H9 (cell line): Measurements from ENCODE around the gene RPL18. TPM values are rescaled to one million over a fixed set of nuclear protein-coding genes. Genes with fewer than 3 reads are reported as not detected.
A peak's percentile ranks its signal among the peaks of the same experiment; 100 is the strongest.

Experiments
- DNase-seq: peaks from one replicate; pipeline ENCODE4 v3.0.0-alpha.2; 2017
- H2AFZ ChIP-seq: one replicate; pipeline ENCODE4 v1.6.1; 2013; ENCODE audit warnings: mild to moderate bottlenecking, low read length, control low read depth, moderate library complexity
- H2AK5ac ChIP-seq: 2 replicates; pipeline ENCODE4 v1.6.1; 2013; ENCODE audit warnings: low read length, control low read depth, mixed read lengths; ENCODE audit not compliant: insufficient read length
- H2BK120ac ChIP-seq: one replicate; pipeline ENCODE4 v1.6.1; 2013; ENCODE audit warnings: low read depth, mild to moderate bottlenecking, low read length, control low read depth, inconsistent platforms; ENCODE audit not compliant: poor library complexity, severe bottlenecking
- H2BK12ac ChIP-seq: 2 replicates; pipeline ENCODE4 v1.6.1; 2013; ENCODE audit warnings: low read length, control low read depth, mixed read lengths, low read depth; ENCODE audit not compliant: insufficient read length
- H2BK15ac ChIP-seq: 2 replicates; pipeline ENCODE4 v1.6.1; 2013; ENCODE audit warnings: low read depth, low read length, control low read depth
- H2BK20ac ChIP-seq: one replicate; pipeline ENCODE4 v1.6.1; 2013; ENCODE audit warnings: low read depth, mild to moderate bottlenecking, low read length, control low read depth, inconsistent platforms; ENCODE audit not compliant: poor library complexity, severe bottlenecking
- H2BK5ac ChIP-seq: 2 replicates; pipeline ENCODE4 v1.6.1; 2013; ENCODE audit warnings: low read length, control low read depth, mixed read lengths; ENCODE audit not compliant: insufficient read length
- H3K14ac ChIP-seq: 2 replicates; pipeline ENCODE4 v1.6.1; 2013; ENCODE audit warnings: low read length, control low read depth; ENCODE audit not compliant: insufficient read depth
- H3K18ac ChIP-seq: 2 replicates; pipeline ENCODE4 v1.6.1; 2013; ENCODE audit warnings: low read depth, mild to moderate bottlenecking, mixed read lengths, low read length, control low read depth; ENCODE audit not compliant: insufficient read length
- H3K23ac ChIP-seq: 2 replicates; pipeline ENCODE4 v1.6.1; 2013; ENCODE audit warnings: low read length, control low read depth, mixed read lengths, low read depth; ENCODE audit not compliant: insufficient read length
- H3K23me2 ChIP-seq: 2 replicates; pipeline ENCODE4 v1.6.1; 2013; ENCODE audit warnings: low read depth, mild to moderate bottlenecking, mixed read lengths, low read length, control low read depth; ENCODE audit not compliant: insufficient read length, poor library complexity, severe bottlenecking
- H3K27ac ChIP-seq: 2 replicates; pipeline ENCODE4 v1.5.1; 2013; ENCODE audit warnings: low read length, control low read depth, mixed read lengths, low read depth; ENCODE audit not compliant: insufficient read length
- H3K27me3 ChIP-seq: 2 replicates; pipeline ENCODE4 v1.6.1; 2013; ENCODE audit warnings: low read length, control low read depth, inconsistent platforms; ENCODE audit not compliant: insufficient read depth
- H3K4ac ChIP-seq: 2 replicates; pipeline ENCODE4 v1.6.1; 2013; ENCODE audit warnings: low read depth, mild to moderate bottlenecking, control low read depth, inconsistent platforms, low read length, moderate library complexity
- H3K4me1 ChIP-seq: 2 replicates; pipeline ENCODE4 v1.6.1; 2013; ENCODE audit warnings: low read length, control low read depth, inconsistent platforms; ENCODE audit not compliant: insufficient read depth
- H3K4me2 ChIP-seq: 2 replicates; pipeline ENCODE4 v1.6.1; 2013; ENCODE audit warnings: low read length, control low read depth, mixed read lengths; ENCODE audit not compliant: insufficient read length, insufficient read depth
- H3K56ac ChIP-seq: 2 replicates; pipeline ENCODE4 v1.6.1; 2013; ENCODE audit warnings: low read depth, mild to moderate bottlenecking, mixed read lengths, low read length, control low read depth; ENCODE audit not compliant: insufficient read length
- H3K79me1 ChIP-seq: 2 replicates; pipeline ENCODE4 v1.6.1; 2013; ENCODE audit warnings: low read depth, mild to moderate bottlenecking, moderate library complexity, low read length, control low read depth, inconsistent platforms; ENCODE audit not compliant: insufficient read depth, poor library complexity, severe bottlenecking
- H3K79me2 ChIP-seq: 2 replicates; pipeline ENCODE4 v1.6.1; 2013; ENCODE audit warnings: low read length, control low read depth, inconsistent platforms; ENCODE audit not compliant: insufficient read depth
- H3K9ac ChIP-seq: 2 replicates; pipeline ENCODE4 v1.6.1; 2013; ENCODE audit warnings: low read length, control low read depth, mixed read lengths; ENCODE audit not compliant: insufficient read length; ENCODE audit errors: extremely low read depth
- H3K9me3 ChIP-seq: one replicate; pipeline ENCODE4 v1.6.1; 2013; ENCODE audit warnings: low read depth, low read length, inconsistent platforms; ENCODE audit not compliant: control insufficient read depth
- H3T11ph ChIP-seq: one replicate; pipeline ENCODE4 v1.6.1; 2013; ENCODE audit warnings: mild to moderate bottlenecking, low read length, control low read depth, inconsistent platforms
- H4K20me1 ChIP-seq: one replicate; pipeline ENCODE4 v1.6.1; 2013; ENCODE audit not compliant: control insufficient read depth, insufficient read length, insufficient read depth
- H4K5ac ChIP-seq: 2 replicates; pipeline ENCODE4 v1.6.1; 2013; ENCODE audit warnings: low read depth, mild to moderate bottlenecking, mixed read lengths, low read length, control low read depth; ENCODE audit not compliant: insufficient read length
- H4K8ac ChIP-seq: replicated peaks from 2 replicates; pipeline ENCODE4 v1.6.1; 2013; ENCODE audit warnings: low read length, control low read depth, mixed read lengths, low read depth; ENCODE audit not compliant: insufficient read length
- H4K91ac ChIP-seq: 2 replicates; pipeline ENCODE4 v1.6.1; 2013; ENCODE audit warnings: low read depth, mild to moderate bottlenecking, moderate library complexity, mixed read lengths, low read length, control low read depth; ENCODE audit not compliant: insufficient read length
- H3K27ac Mint-ChIP-seq, 3 experiments: 2 replicates in 2 of 3; 3 replicates in 1 of 3; pipeline ENCODE4 v1.8.0; 2020 to 2021; ENCODE audit warnings: mixed read lengths in 3 of 3, mild to moderate bottlenecking in 1 of 3, moderate library complexity in 1 of 3
- H3K27me3 Mint-ChIP-seq: 2 replicates; pipeline ENCODE4 v1.8.0; 2021; ENCODE audit warnings: low read depth, mild to moderate bottlenecking, moderate library complexity, mixed read lengths
- H3K36me3 Mint-ChIP-seq, 3 experiments: 2 replicates in 2 of 3; 3 replicates in 1 of 3; pipeline ENCODE4 v1.8.0; 2020 to 2021; ENCODE audit warnings: low read depth in 3 of 3, mixed read lengths in 3 of 3; ENCODE audit not compliant: insufficient read depth in 1 of 3
- H3K4me1 Mint-ChIP-seq, 2 experiments: 2 replicates each; pipeline ENCODE4 v1.8.0; 2020; ENCODE audit warnings: mixed read lengths in 2 of 2
- H3K4me3 Mint-ChIP-seq, 2 experiments: 2 replicates in 1 of 2; 3 replicates in 1 of 2; pipeline ENCODE4 v1.8.0; 2020 to 2021; ENCODE audit warnings: mild to moderate bottlenecking in 2 of 2, mixed read lengths in 2 of 2, moderate library complexity in 1 of 2
- H3K9me3 Mint-ChIP-seq, 2 experiments: 2 replicates in 1 of 2; 3 replicates in 1 of 2; pipeline ENCODE4 v1.8.0; 2020; ENCODE audit warnings: mild to moderate bottlenecking in 2 of 2, mixed read lengths in 2 of 2, moderate library complexity in 1 of 2
- CTCF ChIP-seq: fragments of 200-600 bp; sonication (generic); conservative IDR thresholded peaks from 3 replicates; pipeline ENCODE4 v1.8.0; 2021; ENCODE audit warnings: antibody characterized with exemption, mild to moderate bottlenecking
- WGBS: extraction: QIAGEN DNeasy Blood & Tissue Kit; methylation state at CpG from one replicate; pipeline ENCODE4 v1.1.7; 2013; ENCODE audit warnings: missing lambda C conversion rate, low lambda C conversion rate, mixed read lengths; ENCODE audit not compliant: insufficient read length; ENCODE audit errors: extremely low coverage; 5-methylcytosine and 5-hydroxymethylcytosine counted together
- total RNA-seq: library from RNA; stranded (reverse); gene quantifications from 2 replicates; pipeline ENCODE4 v1.2.1, GENCODE V29; 2021

RPL18 gene
- total RNA-seq, 1 experiment from 2014 or later: 1,855 TPM

- no peaks in the 10 kb centered on the region for H3K27me3 ChIP-seq
- H3K27ac ChIP-seq: no peak overlapping the region
- H4K8ac ChIP-seq: no peak overlapping the region
- H3K27ac Mint-ChIP-seq: peak overlapping the region in 2 of 3 experiments; percentile 27 to 75; a peak in 2 of 7 replicates
- no peak overlapping the region for H2AFZ ChIP-seq
- H3K36me3 Mint-ChIP-seq: no peaks in the 10 kb centered on the region
- no peaks in the 10 kb centered on the region for H3K79me2 ChIP-seq
- no peak overlapping the region for H3K23ac ChIP-seq
- H3K4me1 ChIP-seq: peaks cover 3% of the 10 kb centered on the region; the same call in 1 of the 2 replicates
- peak overlapping the region; percentile 57 to 63 for H3K4me3 Mint-ChIP-seq
- no peaks in the 10 kb centered on the region for H3K9me3 ChIP-seq
- peak overlapping the region; percentile 29 for H3K4me2 ChIP-seq
- H2BK12ac ChIP-seq: no peak overlapping the region
- H3K9me3 Mint-ChIP-seq: no peaks in the 10 kb centered on the region
- H2BK5ac ChIP-seq: no peak overlapping the region
- no peaks in the 10 kb centered on the region for H4K20me1 ChIP-seq
- H3K9ac ChIP-seq: no peak overlapping the region
- DNase-seq: peak; percentile 76
- no peak overlapping the region for H3T11ph ChIP-seq
- H4K5ac ChIP-seq: no peak overlapping the region
- no peak overlapping the region for H2BK120ac ChIP-seq
- no peaks in the 10 kb centered on the region for H3K79me1 ChIP-seq
- H3K4ac ChIP-seq: no peak overlapping the region
- peak overlapping the region; percentile 20 for H3K18ac ChIP-seq
- no peak overlapping the region for H2AK5ac ChIP-seq
- H4K91ac ChIP-seq: no peak overlapping the region
- no peak; the same call in 2 of the 3 replicates for TF ChIP-seq CTCF
- H3K27me3 Mint-ChIP-seq: peaks cover 17% of the 10 kb centered on the region
- no CpG with 5 or more reads among the region's 19 CpGs for WGBS
- no peak overlapping the region for H3K56ac ChIP-seq
- H3K23me2 ChIP-seq: peaks cover 3% of the 10 kb centered on the region
- peak overlapping the region; percentile 9; the same call in 1 of the 2 replicates for H3K14ac ChIP-seq
- H2BK15ac ChIP-seq: no peak overlapping the region
- peaks cover 18 to 27% of the 10 kb centered on the region in 2 experiments for H3K4me1 Mint-ChIP-seq
- no peak overlapping the region for H2BK20ac ChIP-seq
Measured at GRCh38 chr19:48568345-48568886, 50.6 kb downstream of the RPL18 start.

Other genes starting within 250 kb of the RPL18 start
- gene KDELR1, start 227.6 kb downstream of the RPL18 start, total RNA-seq: 195 and 198 TPM in 2 replicates
- gene GRIN2D, start 225.5 kb downstream of the RPL18 start, total RNA-seq: 5.9 and 6.2 TPM in 2 replicates
- 92.0 and 94.6 TPM in 2 replicates for gene GRWD1, start 173.2 kb downstream of the RPL18 start, total RNA-seq
- gene KCNJ14, start 163.6 kb downstream of the RPL18 start, total RNA-seq: 1.1 and 1.2 TPM in 2 replicates
- 97.1 and 103 TPM in 2 replicates for gene CYTH2, start 149.8 kb downstream of the RPL18 start, total RNA-seq
- 14.4 and 15.2 TPM in 2 replicates for gene LMTK3, start 107.3 kb downstream of the RPL18 start, total RNA-seq
- gene SULT2B1, start 67.0 kb downstream of the RPL18 start, total RNA-seq: 1.3 and 1.7 TPM in 2 replicates
- gene SPACA4, start 12.4 kb downstream of the RPL18 start, total RNA-seq: not detected in 2 replicates
- 9.2 and 9.5 TPM in 2 replicates for gene FAM83E, start 4.1 kb downstream of the RPL18 start, total RNA-seq
- gene SPHK2, start 328 bp upstream of the RPL18 start, total RNA-seq: 55.0 and 57.2 TPM in 2 replicates
- 11.4 and 12.6 TPM in 2 replicates for gene DBP, start 18.2 kb upstream of the RPL18 start, total RNA-seq
- 102 and 107 TPM in 2 replicates for gene CA11, start 27.0 kb upstream of the RPL18 start, total RNA-seq
- 0.33 and 0.55 TPM in 2 replicates for gene NTN5, start 53.8 kb upstream of the RPL18 start, total RNA-seq
- gene FUT2, start 76.8 kb upstream of the RPL18 start, total RNA-seq: 11.4 and 13.2 TPM in 2 replicates
- 1.4 and 1.6 TPM in 2 replicates for gene MAMSTR, start 100.5 kb upstream of the RPL18 start, total RNA-seq
- gene RASIP1, start 121.4 kb upstream of the RPL18 start, total RNA-seq: 2.4 and 2.8 TPM in 2 replicates
- 2.6 and 3.7 TPM in 2 replicates for gene IZUMO1, start 127.7 kb upstream of the RPL18 start, total RNA-seq
- gene FUT1, start 133.5 kb upstream of the RPL18 start, total RNA-seq: 15.9 and 16.1 TPM in 2 replicates
- gene FGF21, start 136.3 kb upstream of the RPL18 start, total RNA-seq: 0.55 and 0.90 TPM in 2 replicates
- 30.6 and 32.7 TPM in 2 replicates for gene BCAT2, start 191.9 kb upstream of the RPL18 start, total RNA-seq
- gene HSD17B14, start 217.3 kb upstream of the RPL18 start, total RNA-seq: 11.2 and 11.6 TPM in 2 replicates
- gene PLEKHA4, start 249.4 kb upstream of the RPL18 start, total RNA-seq: 14.3 and 15.3 TPM in 2 replicates